Fibroblast of the aortic adventitia (primary cell): ENCODE data around the gene MINDY4B. TPM values are rescaled to one million over a fixed set of nuclear protein-coding genes. Genes with fewer than 3 reads are reported as not detected.

Experiments
- DNase-seq: peaks from one replicate; pipeline ENCODE4 v3.0.0-alpha.2; 2010; ENCODE audit warnings: low read depth
- H3K4me3 ChIP-seq: 2 replicates; pipeline ENCODE4 v1.5.1; 2011; ENCODE audit warnings: low read depth, mild to moderate bottlenecking, control low read depth, low read length, moderate library complexity
- total RNA-seq: library from RNA; depleted of rRNA; stranded (reverse); fragments of >200 nt; gene quantifications from 2 replicates; pipeline ENCODE4 v1.2.3, GENCODE V29; 2012; ENCODE audit warnings: low replicate concordance
- TF ChIP-seq, protein P1 (sequence below): IDR thresholded peaks from 2 replicates; pipeline ENCODE4 v1.5.1; 2011; ENCODE audit warnings: mild to moderate bottlenecking, low read length, control low read depth, inconsistent platforms; ENCODE audit not compliant: insufficient read depth

The MINDY4B gene
- total RNA-seq, 1 donor, result not detected

DNA sequence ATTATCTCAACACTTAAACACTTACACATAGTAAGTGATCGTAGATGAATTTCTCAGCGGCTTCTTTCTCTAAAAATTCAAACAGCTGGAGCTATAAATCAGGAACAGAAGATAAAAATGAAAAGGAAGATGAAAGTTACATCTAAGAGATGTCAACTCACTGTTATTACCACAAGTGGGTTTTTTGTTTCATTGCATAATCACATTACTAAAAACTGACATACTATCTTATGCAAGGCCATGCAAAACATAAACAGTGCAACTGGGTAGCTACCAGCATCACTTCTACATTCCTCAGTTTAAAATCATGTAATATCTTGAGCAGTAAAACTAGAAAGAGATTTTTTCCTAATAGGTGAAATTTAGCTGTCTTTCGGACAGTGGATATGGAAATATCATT, 14.9 kb downstream of the MINDY4B start:
- TF ChIP-seq, protein P1, sequence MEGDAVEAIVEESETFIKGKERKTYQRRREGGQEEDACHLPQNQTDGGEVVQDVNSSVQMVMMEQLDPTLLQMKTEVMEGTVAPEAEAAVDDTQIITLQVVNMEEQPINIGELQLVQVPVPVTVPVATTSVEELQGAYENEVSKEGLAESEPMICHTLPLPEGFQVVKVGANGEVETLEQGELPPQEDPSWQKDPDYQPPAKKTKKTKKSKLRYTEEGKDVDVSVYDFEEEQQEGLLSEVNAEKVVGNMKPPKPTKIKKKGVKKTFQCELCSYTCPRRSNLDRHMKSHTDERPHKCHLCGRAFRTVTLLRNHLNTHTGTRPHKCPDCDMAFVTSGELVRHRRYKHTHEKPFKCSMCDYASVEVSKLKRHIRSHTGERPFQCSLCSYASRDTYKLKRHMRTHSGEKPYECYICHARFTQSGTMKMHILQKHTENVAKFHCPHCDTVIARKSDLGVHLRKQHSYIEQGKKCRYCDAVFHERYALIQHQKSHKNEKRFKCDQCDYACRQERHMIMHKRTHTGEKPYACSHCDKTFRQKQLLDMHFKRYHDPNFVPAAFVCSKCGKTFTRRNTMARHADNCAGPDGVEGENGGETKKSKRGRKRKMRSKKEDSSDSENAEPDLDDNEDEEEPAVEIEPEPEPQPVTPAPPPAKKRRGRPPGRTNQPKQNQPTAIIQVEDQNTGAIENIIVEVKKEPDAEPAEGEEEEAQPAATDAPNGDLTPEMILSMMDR, result no peak
- H3K4me3 ChIP-seq, result no peak overlapping the region
- peak; percentile 32 for DNase-seq

DNA sequence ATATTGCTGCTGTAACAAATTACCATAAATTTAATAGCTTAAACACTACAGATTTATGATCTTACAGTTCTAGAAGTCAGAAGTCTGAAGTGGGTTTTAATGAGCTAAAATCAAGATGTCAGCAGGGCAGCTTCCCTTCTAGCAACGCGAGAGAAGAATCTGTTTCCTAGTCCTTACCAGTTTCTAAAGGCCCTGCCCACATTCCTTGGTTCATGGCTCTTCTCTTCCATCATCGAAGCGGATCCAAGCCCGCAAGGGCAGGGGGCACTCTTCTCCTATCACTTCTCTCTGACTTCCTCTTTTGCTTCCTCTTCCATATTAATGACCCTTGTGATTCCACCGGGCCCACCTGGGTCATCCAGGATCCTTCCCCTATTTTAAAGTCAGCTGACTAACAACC, 16.1 kb downstream of the MINDY4B start:
- DNase-seq, result no peak
- no peak overlapping the region for H3K4me3 ChIP-seq
- TF ChIP-seq, protein P1, result no peak

DNA sequence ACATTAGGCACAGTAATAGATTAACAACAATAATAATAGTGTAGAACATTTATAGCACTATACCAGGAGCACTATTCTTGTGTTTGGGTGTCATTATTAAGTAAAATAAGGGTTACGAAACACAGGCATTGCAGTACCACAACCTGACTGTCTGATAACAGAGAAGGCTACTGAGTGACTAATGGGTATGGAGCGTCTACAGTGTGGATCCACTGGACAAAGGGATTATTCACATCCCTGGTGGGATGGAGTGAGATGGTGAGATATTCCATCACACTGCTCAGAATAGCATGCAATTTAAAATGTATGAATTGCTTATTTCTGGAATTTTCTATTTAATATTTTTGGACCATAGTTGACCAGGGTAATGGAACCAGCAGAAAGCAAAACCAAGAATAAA, 18.2 kb downstream of the MINDY4B start:
- TF ChIP-seq, protein P1, result no peak
- peak; percentile 43 for DNase-seq
- no peak overlapping the region for H3K4me3 ChIP-seq

DNA sequence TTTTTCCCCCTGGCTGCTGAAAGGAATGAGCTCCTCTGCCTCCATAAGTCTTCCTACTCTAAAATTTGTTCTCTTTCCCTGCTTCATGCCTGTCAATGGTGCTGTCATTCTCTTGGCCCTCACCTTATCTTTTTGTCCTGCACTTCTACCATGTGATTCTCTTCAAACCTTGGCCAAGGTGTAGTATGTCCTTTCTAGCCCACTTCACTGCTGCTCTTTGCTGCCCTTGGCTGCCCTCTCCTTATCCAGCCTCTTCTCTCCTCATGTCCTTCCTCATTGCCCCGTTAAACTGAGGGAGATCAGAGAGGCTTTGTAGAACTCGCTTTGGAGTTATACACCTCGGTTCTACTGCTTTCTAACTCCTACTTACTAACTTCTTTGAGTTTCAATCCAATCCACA, 19.7 kb downstream of the MINDY4B start:
- no peak overlapping the region for H3K4me3 ChIP-seq
- TF ChIP-seq, protein P1, result no peak

DNA sequence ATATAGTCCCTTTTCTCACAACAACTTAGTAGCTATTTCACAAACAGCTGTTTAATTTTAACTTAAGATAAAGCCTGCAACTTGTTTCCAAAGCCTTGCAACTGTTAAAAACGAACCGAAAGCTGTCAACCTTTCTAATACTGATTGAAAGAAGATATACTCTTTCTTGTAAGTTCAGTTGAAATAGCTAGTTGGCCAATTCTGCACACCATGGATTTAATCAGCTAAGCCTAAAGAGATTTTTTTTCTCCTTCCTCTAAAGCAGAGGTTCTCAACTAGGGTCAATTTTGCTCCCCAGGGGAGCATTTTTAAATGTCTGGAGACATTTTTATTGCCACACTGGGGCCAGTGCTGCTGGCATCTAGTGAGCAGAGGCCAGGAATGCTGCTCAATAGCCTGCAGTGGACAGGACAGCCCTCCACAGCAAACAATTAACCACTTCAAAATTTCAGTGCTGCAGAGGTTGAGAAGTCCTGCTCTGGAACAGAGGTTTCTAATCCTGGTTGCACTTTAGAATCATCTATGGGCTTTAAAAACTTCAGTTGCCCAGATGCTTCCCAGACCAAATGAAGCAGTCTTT, 26.2 kb downstream of the MINDY4B start:
- DNase-seq, result no peak
- no peak overlapping the region for H3K4me3 ChIP-seq
- TF ChIP-seq, protein P1, result no peak

More for the DNA sequence above, 19.7 kb downstream of the MINDY4B start:
- DNase-seq, result no peak

DNA sequence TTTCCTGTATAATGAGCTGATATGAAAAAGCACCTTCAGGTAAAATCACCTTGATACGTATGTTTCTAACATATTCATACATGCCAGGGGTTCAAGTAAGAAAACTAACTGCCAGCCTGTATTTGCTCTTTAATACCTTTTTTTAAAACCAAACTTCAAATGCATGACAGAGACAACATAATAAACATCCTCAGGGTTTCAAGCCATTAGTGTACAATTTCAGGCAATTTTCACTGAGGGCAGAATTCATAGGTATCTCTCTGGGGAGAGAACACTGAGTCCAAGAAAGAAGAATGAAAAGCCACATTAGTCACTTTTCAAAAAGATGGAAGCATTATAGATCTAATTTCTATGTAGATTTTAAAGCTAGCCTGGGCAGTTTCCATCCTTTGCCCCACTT, 26.9 kb downstream of the MINDY4B start:
- H3K4me3 ChIP-seq, result no peak overlapping the region
- TF ChIP-seq, protein P1, result no peak
- no peak for DNase-seq

DNA sequence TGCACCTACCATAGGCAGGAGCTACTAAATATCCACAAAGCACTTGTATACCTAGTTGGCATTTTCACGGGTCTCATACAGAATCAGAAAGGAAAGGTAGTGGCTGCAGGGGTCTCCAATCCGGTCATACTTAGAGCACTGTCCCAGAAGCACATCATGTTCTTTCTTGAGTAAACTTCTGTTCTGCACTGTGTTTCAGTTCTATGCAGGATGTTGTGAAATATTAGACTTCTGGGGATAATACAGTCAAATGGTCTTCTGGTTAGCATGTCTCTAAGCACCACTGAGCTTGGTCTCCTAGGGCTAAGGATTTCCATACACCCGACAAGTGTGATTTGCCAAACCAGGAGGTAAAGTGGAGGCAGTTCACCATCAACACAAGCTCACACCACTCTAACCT, 27.9 kb downstream of the MINDY4B start:
- TF ChIP-seq, protein P1, result no peak
- no peak for DNase-seq
- no peak overlapping the region for H3K4me3 ChIP-seq
